ENCODE measurements around the gene SCRG1. TPM values are rescaled to one million over a fixed set of nuclear protein-coding genes. Genes with fewer than 3 reads are reported as not detected.

The SCRG1 gene
- total RNA-seq, 1 donor from 2014 or later: 4.3 TPM

DNA sequence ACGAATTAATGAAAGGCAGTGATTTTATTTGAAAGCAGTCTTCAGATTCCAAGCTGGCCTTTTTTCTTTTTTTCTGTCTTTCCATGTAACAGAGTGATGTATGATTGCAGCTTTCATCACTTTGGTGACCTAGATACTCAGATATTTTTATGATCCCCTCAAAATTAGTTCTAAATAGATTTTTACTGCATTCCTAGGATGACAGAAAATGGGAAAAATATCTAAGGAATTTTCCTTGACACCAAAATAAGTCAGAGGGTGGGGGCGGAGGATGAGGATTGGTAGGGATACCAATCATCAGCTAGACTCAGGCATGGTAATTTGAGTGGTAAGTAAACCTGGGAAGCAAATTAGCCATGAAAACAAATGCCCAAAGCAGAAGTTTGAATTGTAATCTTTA lies 52.8 kb downstream of the SCRG1 start:
- H3K9me3 Mint-ChIP-seq (ENCODE audit: unreplicated experiment): peaks cover 2% of the 10 kb centered on the region
- peak overlapping the region; percentile 39 for H2AFZ ChIP-seq (ENCODE audit: low read depth, low read length)
- FAIRE-seq: peak; percentile 82
- H3K9me3 ChIP-seq (ENCODE audit: insufficient read depth, low read depth, low read length): no peaks in the 10 kb centered on the region
- DNase-seq (ENCODE audit: low read depth): peak; percentile 65
- H3K27me3 ChIP-seq (ENCODE audit: insufficient read depth, low read length): no peaks in the 10 kb centered on the region
- H3K36me3 ChIP-seq (ENCODE audit: insufficient read depth, low read length): no peaks in the 10 kb centered on the region
- H3K4me1 ChIP-seq (ENCODE audit: insufficient read depth, low read length): peaks cover 6% of the 10 kb centered on the region
- no peak for TF ChIP-seq EZH2 (IDR thresholded peaks at IDR 0.05; ENCODE audit: insufficient read depth, low read length)
- TF ChIP-seq, protein P1, sequence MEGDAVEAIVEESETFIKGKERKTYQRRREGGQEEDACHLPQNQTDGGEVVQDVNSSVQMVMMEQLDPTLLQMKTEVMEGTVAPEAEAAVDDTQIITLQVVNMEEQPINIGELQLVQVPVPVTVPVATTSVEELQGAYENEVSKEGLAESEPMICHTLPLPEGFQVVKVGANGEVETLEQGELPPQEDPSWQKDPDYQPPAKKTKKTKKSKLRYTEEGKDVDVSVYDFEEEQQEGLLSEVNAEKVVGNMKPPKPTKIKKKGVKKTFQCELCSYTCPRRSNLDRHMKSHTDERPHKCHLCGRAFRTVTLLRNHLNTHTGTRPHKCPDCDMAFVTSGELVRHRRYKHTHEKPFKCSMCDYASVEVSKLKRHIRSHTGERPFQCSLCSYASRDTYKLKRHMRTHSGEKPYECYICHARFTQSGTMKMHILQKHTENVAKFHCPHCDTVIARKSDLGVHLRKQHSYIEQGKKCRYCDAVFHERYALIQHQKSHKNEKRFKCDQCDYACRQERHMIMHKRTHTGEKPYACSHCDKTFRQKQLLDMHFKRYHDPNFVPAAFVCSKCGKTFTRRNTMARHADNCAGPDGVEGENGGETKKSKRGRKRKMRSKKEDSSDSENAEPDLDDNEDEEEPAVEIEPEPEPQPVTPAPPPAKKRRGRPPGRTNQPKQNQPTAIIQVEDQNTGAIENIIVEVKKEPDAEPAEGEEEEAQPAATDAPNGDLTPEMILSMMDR (IDR thresholded peaks at IDR 0.05; ENCODE audit: insufficient read depth, low read depth, low read length): no peak
- H3K27me3 Mint-ChIP-seq (ENCODE audit: low read depth, unreplicated experiment): no peaks in the 10 kb centered on the region
- no peaks in the 10 kb centered on the region for H3K79me2 ChIP-seq (ENCODE audit: insufficient read depth, low read length)
- H4K20me1 ChIP-seq (ENCODE audit: insufficient read depth, low read length): no peaks in the 10 kb centered on the region
- peak overlapping the region; percentile 50 for H3K4me2 ChIP-seq (ENCODE audit: low read length)
- H3K36me3 Mint-ChIP-seq (ENCODE audit: low read depth, unreplicated experiment): no peaks in the 10 kb centered on the region
- H3K9ac ChIP-seq (ENCODE audit: low read length): no peak overlapping the region
- peak overlapping the region; percentile 73 for H3K27ac Mint-ChIP-seq (ENCODE audit: unreplicated experiment)
- no peak overlapping the region for H3K4me3 ChIP-seq (ENCODE audit: insufficient read depth, low read depth, low read length)
- H3K27ac ChIP-seq (ENCODE audit: low read depth, low read length): no peak overlapping the region
- H3K4me3 Mint-ChIP-seq (ENCODE audit: unreplicated experiment): no peak overlapping the region
- H3K4me1 Mint-ChIP-seq (ENCODE audit: low read depth, unreplicated experiment): peaks cover 9% of the 10 kb centered on the region

DNA sequence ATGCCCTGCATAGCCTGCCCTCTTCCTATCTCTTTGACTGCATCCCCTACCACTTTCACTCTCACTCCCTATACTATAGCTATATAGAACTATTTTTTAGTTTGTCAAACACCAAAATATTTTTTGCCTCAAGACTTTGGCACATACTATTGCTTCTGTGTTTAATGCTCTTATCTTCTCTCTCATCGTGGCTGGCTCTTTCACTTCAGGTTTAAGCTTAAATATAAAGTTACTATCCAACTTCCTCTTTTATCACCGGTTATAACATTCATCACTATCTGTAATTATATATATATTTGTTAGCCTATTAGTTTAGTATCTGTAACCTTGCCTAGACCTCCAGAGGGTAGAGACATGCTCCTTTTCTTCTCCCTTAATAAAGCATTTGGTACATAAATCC lies 53.3 kb downstream of the SCRG1 start:
- Histone ChIP-seq H3K79me2 (ENCODE audit: insufficient read depth, low read length) (no peaks in the 10 kb centered on the region), H4K20me1 (ENCODE audit: insufficient read depth, low read length) (no peaks in the 10 kb centered on the region), H3K27me3 (ENCODE audit: insufficient read depth, low read length) (no peaks in the 10 kb centered on the region), H2AFZ (ENCODE audit: low read depth, low read length) (no peak overlapping the region), H3K9me3 (ENCODE audit: insufficient read depth, low read depth, low read length) (no peaks in the 10 kb centered on the region), H3K9ac (ENCODE audit: low read length) (no peak overlapping the region), H3K4me1 (ENCODE audit: insufficient read depth, low read length) (peaks cover 6% of the 10 kb centered on the region), H3K4me3 (ENCODE audit: insufficient read depth, low read depth, low read length) (no peak overlapping the region), H3K27ac (ENCODE audit: low read depth, low read length) (no peak overlapping the region), H3K36me3 (ENCODE audit: insufficient read depth, low read length) (no peaks in the 10 kb centered on the region), H3K4me2 (ENCODE audit: low read length) (peak overlapping the region; percentile 50)
- DNase-seq (ENCODE audit: low read depth) (no peak), FAIRE-seq (no peak)
- peak overlapping the region; percentile 73 for H3K27ac Mint-ChIP-seq (ENCODE audit: unreplicated experiment)
- peaks cover 2% of the 10 kb centered on the region for H3K9me3 Mint-ChIP-seq (ENCODE audit: unreplicated experiment)
- H3K27me3 Mint-ChIP-seq (ENCODE audit: low read depth, unreplicated experiment): no peaks in the 10 kb centered on the region
- no peaks in the 10 kb centered on the region for H3K36me3 Mint-ChIP-seq (ENCODE audit: low read depth, unreplicated experiment)
- H3K4me3 Mint-ChIP-seq (ENCODE audit: unreplicated experiment): no peak overlapping the region
- H3K4me1 Mint-ChIP-seq (ENCODE audit: low read depth, unreplicated experiment): peaks cover 9% of the 10 kb centered on the region
- TF ChIP-seq, protein P1 (IDR thresholded peaks at IDR 0.05; ENCODE audit: insufficient read depth, low read depth, low read length): no peak
- no peak for TF ChIP-seq EZH2 (IDR thresholded peaks at IDR 0.05; ENCODE audit: insufficient read depth, low read length)

DNA sequence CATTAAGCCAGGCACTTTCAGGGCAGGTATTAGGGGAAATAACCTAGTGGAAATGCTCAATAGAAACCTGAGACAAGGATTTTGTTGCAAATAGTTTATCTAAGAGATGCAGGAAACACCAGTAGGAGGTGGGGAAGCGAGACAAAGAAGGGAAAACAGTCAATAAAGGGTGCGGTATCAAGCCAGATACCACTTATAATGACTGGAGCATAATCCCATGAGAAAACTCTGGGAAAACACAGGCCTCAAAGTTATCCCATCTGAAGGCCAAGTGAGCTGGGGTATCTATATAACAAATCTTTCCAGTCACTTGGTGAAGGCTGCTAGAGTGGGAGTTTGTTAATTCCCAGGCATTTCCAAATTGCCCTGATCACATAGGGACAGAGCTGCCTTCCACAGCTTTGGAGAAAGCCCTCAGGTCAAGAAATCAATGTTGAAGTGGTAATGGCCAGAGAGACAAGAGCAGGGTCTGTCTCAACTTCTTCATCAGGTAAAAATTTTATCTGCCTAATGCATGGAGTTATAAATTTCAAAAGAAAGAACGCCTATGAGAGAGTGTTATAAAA lies 55.0 kb downstream of the SCRG1 start:
- H3K4me1 ChIP-seq (ENCODE audit: insufficient read depth, low read length): peaks cover 6% of the 10 kb centered on the region
- no peaks in the 10 kb centered on the region for H3K79me2 ChIP-seq (ENCODE audit: insufficient read depth, low read length)
- H3K9ac ChIP-seq (ENCODE audit: low read length): no peak overlapping the region
- Mint-ChIP-seq H3K27ac (ENCODE audit: unreplicated experiment) (no peak overlapping the region), H3K4me1 (ENCODE audit: low read depth, unreplicated experiment) (peaks cover 9% of the 10 kb centered on the region), H3K36me3 (ENCODE audit: low read depth, unreplicated experiment) (no peaks in the 10 kb centered on the region), H3K4me3 (ENCODE audit: unreplicated experiment) (no peak overlapping the region), H3K9me3 (ENCODE audit: unreplicated experiment) (peaks cover 2% of the 10 kb centered on the region), H3K27me3 (ENCODE audit: low read depth, unreplicated experiment) (no peaks in the 10 kb centered on the region)
- DNase-seq (ENCODE audit: low read depth) (no peak), FAIRE-seq (no peak)
- no peaks in the 10 kb centered on the region for H3K27me3 ChIP-seq (ENCODE audit: insufficient read depth, low read length)
- H3K9me3 ChIP-seq (ENCODE audit: insufficient read depth, low read depth, low read length): no peaks in the 10 kb centered on the region
- H2AFZ ChIP-seq (ENCODE audit: low read depth, low read length): no peak overlapping the region
- no peak overlapping the region for H3K27ac ChIP-seq (ENCODE audit: low read depth, low read length)
- H4K20me1 ChIP-seq (ENCODE audit: insufficient read depth, low read length): no peaks in the 10 kb centered on the region
- no peaks in the 10 kb centered on the region for H3K36me3 ChIP-seq (ENCODE audit: insufficient read depth, low read length)
- no peak overlapping the region for H3K4me2 ChIP-seq (ENCODE audit: low read length)
- TF ChIP-seq, protein P1 (IDR thresholded peaks at IDR 0.05; ENCODE audit: insufficient read depth, low read depth, low read length): no peak
- no peak for TF ChIP-seq EZH2 (IDR thresholded peaks at IDR 0.05; ENCODE audit: insufficient read depth, low read length)
- H3K4me3 ChIP-seq (ENCODE audit: insufficient read depth, low read depth, low read length): no peak overlapping the region

Measured in astrocyte (in vitro differentiated cells and primary cell).